Pons (tissue), 1 donor: ENCODE measurements around the gene SYT7.

ENCODE experiments used
- DNase-seq: peaks from one replicate; pipeline ENCODE4 v3.0.0-alpha.2; 2016; ENCODE audit warnings: low spot score

SYT7 gene

DNA sequence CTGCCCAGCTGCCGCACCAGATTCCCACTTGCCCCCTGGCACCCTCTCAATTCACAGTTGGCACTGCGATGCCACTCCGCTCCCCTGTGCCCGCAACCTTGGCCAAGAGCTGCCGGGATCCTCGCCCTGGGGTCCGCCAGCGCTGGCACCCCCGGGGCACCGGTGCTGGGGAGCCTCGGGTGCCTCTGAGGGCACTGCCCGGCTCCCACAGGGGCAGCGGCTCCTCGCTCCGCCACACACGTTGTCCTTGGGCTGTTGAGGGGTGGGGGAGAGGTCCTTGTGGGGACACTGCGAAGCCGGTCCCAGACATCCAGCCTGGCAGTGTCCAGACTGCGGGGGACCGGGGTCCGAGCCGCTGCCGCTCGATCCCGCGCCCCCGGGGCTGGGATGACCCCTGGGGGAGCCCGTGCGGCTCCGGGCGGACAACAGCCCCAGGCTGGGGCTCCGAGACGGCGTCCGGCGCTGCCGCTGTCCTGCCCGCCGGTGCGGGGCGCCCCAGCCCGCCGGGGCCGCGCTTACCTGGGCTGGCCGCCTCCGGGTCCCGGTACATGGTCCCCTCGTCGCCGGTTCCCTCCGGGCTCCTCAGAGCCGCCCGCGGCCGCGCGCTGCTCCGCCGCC lies 496 bp downstream of the SYT7 start:
- no peak for DNase-seq

DNA sequence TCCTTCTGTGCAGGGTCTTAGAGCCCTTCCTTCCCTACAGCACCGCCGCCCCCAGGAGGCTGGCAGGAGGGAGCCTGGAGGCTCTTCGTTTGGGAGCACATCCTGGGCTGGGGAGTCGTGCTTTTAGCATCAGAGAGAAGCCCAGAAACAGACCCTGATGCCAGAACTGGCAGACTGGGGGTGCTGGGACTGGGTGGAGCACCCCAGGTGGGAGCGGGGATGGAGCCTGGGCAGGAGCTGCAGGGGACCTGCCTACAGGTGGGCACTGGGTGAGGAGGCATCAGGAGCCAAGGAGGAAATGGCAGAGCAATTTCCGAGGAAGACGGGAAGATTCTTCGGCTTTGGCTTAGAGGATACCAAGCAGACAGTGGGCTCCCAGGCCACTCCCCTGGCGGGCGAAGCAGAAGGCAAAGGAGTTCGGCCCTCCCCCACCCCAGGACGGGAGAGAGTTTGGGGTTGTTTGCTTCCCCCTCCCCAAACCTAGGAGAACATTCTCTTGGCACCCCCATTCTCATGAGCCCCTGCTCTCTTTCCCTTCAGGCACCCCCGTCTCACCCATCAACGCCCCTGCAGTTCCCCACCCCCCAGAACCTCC lies 1.1 kb downstream of the SYT7 start:
- no peak for DNase-seq

DNA sequence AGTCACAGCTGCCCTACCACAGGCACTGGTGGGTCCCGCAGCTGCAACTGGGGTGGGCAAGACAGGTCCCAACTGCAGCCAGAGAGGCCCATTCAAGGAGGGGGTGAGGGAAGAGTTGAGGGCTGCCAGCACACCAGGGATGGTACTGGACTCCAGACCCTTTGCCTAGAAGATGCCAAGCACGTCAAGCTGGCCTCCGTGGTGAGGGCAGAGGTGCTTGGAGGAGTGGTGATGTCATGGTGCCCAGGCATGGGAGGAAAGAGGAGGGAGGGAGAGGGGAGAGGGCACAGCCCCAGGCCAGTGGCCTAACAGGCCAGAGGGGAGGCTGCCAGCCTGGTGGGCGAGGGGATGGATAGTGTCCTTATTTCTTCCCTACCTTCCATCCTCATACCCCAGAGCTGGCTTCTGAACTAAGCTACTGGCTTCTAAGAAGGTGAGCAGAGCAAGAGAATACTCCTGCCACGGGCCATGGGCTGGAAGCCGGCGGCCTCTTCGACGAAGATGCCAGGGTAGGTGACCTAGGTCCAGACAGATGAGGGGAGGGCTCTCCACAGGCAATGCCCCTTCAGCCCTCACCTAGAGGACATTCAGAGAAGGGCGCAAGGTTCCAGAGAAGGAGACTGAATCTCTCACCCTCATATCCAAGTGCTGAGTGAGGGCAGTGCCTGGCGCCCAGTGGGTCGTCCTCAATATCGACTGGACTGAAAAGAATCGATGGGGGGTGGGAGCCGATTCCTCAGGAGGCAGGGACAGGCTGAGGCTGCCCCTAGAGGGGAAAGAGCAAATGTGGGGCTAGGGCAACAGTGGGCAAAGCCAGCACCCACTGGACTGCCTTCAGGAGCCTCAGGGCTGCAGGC lies 1.8 kb downstream of the SYT7 start:
- no peak for DNase-seq

DNA sequence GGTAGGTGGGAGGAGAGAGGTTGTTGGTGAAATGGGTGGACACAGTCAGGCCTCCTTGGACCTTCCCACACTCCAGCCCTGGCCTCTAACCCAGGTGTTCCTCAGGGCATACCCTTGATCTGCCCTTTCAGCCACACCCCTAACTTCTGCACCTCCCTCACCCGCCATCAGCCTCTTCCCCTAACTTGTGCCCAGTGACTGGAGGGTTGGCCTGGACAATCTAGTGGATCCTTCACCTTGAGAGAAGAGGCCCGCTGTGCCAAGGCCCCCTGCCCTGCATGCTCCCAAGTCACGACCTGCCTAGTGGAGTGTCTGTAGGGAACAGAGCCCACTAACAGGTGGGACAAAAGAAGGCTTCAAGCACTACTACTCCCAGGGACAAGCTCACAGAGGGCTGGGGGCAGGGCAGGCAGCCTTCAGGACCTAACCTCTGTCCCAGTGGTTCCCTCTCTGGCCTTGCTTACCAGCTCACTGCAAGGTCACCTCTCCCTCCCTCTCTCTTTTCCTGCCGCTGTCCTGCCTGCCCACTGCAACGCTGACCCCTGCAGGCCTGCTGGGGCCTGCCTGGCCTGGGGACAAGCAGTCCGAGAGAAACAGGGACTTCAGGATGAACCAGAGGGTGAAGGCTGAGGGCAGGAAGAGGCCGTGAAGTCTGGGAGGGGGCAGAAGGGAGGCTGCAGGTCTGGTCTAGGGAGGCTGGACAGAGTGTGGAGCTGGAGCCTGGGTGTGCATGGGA lies 3.3 kb downstream of the SYT7 start:
- no peak for DNase-seq

DNA sequence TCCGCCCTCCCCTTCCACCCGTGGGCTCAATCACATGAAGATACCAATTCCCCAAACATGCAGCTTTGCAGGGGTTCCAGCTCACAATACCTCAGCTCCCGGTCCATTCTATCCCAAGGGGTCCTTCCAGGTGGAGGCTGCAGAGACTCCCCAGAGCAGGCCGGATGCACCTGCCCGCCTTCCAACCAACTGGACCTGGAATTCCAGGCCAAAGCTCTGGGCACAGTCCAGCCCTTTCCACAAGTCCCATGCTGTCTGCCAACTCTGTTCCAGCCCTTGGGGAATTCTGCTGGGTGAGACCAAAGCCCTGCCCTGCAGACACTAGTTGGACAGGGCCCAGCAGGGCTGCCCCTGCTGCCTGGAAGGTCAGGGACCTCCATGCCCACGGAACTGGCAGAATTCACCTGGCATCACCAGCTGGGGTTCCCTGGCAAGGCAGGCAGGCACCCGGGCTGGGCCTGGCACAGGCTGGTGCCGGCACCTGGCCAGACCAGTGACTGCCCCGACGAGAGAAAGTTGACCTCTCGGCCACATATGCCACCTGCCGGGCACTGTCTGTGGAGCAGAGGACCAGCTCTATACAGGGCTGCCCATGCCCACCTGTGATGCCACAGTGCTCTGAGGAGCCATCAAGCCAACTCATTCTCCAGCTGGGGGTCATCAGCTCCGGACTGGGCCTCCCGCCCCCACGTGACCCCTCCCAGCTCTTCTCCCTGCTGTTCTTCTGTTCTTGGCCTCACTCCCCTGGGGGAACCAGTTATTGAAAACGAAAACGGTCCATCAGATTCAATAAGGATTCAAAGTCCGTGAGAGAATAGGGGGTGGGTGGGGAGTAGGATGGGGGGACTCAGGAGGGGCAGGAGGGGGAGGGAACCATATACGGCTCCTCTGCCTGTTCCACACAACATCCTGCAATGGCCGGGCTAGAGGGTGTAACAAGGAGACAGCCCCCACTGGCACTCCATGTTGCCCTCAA lies 4.7 kb downstream of the SYT7 start:
- no peak for DNase-seq

DNA sequence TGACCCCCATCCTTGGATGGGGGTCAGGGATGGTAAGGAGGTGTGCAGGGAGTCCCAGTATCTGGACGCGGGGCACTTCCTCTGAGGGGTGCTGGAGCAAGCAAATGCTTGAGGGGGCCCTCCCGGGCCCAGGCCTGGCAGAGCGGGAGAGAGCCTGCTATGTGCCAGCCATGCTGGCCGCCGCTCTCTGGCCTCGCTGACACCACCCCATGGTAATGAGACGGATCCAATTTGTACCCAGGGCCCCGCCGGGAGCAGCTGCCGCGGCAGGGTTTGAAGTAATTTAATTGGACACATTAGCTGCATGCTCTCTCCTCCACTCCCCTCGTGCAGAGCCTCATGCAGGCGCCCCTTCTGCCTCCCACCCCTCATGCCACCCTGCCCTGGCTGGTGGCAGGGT lies 6.3 kb downstream of the SYT7 start:
- no peak for DNase-seq

DNA sequence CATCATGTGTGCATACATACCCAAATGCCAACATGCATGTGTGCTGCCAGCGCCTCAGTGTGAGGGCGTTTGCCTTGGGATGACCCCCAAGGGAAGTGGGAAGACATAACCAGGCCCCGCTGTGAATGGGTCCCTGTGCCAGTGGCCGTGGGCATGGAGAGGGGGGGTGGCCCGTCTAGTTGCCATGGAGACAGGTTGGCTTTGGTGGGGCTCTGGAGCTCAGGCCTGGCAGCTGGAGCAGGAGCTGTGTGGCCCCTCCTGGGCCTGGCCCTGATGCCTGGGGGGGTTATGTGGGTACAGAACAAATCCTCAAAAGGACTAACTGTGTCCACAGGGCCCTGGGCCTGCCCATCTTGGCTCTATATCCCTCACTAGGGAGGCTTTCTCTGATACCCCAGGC lies 8.0 kb downstream of the SYT7 start:
- no peak for DNase-seq

DNA sequence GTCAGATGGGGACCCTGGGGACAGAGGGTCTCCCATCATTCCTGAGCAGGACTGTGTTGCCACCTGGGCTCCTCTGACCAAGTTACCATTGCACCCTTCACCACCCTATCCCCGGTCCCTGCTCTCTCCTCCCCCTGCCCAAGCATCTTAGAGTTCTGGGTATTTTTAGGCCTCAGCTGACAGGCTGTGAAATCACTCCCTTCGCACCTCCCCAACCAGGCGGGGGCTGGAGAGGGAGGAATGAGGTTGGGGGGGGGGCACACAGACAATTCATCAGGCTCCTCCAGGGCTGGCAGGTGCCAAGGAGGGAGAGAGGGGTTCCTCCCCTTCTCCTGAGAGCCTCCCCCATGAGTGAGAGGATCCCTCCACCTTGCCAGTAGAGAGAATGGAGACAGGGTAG lies 9.0 kb downstream of the SYT7 start:
- no peak for DNase-seq

DNA sequence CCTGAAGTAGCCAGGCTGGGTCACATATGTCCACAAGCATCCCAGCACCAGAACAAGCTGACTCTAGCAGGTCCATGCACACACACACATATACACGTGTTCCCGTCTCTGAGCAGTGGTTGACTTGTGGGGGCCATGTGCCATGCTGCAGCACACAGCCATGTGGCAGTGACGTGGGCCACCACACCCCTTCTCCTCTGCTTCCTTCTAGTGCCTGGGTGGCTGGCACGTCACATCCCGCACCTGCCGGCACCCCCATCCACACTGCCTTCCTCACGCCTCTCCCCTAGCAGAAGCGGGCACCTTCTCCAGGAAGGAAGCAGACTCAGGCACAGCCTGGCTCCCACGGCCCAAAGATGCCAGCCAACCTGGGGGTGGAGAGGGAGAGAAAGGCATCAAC lies 9.5 kb downstream of the SYT7 start:
- DNase-seq: no peak

DNA sequence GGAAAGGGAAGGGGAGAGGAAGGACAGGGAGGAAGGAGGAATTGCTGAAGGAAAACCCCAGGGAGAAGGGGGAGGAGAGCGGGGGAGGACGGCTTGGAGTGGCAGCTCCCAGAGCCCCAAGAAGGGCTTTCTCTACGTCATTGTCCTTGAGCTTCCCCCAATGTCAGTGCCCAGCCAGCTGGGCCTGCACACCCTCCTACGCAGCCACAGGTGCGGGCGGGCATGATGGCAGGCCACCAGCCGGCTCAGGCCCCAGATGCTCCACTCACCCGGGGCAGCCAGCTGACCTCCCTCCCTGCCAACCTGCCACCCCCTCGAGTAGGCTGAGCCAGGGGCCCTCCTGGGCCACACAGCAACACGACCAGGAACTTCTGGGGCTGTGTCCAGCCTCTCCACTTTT lies 11.2 kb downstream of the SYT7 start:
- DNase-seq: no peak

DNA sequence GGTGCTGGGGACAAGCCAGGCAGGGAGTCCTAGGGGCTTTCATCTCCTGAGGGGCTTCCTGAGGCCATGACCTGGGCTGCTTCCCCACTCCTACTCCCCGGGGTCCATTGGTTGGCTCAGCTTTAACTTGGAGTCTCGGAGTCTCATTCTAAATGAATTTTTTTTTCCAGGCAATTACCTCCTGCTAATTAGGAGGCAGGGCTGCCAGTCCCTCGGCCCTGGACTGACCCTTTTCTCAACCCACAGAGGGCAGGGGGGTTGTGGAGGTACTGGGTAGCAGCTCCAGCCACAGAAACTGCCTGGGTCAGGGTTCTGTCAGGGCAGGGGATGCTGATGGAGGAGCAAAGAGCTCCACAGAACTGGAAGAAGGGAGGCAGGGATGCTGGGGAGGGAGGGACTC lies 11.9 kb downstream of the SYT7 start:
- no peak for DNase-seq

DNA sequence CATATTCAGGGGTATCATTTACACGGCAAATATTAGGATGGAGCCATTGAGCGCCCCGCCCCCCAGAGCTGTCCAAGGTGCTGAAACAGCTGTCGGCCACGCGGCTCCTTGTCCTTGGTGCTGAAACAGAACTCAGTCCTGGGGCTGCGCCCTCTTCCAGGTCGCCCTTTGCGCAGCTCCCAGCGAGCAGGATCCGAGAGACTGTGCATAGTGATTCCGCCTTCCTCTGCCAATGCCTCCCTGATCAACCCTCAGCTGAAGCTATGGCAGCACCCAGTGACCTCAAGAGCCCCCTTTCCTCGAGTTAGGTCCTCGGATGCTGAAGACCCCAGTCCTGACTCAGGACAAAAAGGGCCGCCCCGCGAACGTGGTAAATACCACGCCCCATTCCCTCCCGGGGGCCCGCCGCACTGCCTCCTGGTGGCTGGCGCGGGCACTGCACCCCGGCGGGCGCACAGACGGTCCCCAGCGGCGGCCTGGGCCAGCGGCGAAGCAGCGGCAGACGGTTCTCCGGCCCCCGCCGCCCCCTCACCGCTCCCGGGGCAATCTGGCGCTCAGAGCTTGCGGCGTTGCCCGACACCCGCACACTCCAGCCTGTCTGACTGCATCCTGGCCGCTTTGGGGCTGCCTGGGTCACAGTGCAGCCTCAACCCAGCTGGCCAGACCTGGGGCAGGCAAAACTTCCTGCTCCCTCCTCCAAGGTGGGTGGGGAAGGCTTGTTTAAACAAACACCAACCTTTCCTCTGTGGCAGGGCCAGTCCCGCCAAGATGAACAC lies 13.4 kb downstream of the SYT7 start:
- peak; percentile 18 for DNase-seq

DNA sequence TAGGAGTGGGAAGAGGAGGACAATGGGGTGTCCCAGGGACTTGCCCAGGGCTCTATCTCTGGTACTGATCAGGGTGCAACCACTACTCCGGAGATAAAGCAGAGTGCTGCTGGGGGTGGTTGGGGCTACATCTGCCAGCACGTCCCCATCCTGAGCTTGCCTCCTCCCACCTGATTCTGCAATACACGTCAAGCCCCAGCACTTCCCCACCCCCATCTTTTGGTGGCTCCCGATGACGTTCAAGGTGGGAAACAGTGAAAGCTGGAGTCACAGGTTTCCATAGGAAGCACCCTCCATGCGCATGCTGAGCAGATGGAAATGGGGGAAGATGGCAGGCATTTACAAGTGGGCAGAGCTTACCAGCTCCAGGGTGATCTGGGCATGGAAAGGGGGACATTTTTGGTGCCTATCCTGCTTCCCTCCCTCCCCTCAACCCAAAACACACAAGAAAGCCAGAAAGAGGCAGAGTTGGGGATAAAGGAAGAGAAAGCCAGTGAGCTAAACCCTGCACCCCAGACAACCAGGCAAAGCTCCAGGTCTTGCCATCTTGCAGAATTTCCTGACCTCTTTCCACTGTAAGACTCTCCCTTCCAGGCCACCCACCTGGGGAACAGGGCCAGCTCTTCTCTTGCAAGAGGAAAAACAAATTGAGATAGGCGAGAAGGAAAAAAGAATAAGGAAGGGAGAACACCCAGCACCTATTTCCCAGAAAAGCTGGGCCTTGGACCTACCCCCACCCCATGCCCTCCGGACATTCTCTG lies 15.8 kb downstream of the SYT7 start:
- DNase-seq: no peak

DNA sequence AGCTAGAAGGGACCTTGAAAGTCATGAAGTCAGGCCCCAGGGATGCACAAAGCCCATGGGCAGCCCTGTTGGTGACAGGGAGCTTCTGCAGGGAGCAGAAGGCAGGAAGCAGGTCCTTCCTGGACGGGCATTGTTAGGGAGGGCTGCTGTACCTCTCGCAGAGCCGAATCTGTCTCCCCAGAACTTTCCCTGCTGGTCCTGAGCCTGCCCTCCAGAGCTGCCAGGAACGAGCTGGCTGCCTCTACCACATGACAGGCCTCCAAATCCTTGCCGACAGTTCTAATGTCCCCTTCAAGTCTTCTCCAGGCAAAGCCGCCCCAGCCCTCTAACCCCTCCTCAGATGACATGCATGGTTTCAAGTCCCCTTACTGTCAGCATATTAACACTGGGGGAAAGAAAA lies 20.1 kb downstream of the SYT7 start:
- DNase-seq: no peak

DNA sequence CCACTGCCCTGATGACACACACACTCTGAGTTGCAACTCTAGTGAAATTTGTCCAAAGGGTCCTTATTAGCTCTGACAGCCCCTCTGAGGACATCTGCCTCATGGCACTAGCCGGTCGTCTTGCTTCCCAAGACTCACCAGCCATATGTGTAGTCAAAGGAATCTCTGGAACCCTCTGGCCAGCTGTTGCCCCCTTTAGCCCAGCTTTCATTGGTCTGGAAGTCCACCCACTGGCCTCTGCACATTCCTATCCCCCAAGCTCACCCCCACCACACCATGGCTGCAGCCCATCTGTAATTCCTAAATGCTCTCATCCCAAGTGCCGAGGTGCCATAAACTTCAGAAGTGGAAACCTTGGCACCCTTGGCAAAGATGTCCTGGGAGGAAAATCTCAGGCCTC lies 24.3 kb downstream of the SYT7 start:
- no peak for DNase-seq

DNA sequence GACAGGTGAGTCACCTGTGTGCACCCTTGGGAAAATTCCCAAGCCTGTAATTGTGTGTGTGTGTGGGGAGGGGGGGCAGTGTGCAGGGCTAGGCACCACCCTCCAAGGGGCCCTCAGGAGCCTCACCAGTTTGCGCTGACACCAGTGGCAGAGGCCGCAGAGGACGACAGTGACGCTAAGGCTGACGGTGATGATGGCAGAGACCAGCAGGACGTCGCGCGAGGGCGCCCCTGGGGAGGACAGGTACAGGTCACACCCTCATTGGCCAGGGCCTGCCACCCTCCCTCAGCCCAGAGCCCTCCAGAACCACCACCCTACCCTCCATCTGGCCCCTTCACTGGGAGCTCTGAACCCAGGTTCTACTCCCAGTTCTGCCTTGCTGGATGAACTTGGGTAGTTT lies 24.9 kb downstream of the SYT7 start:
- no peak for DNase-seq

DNA sequence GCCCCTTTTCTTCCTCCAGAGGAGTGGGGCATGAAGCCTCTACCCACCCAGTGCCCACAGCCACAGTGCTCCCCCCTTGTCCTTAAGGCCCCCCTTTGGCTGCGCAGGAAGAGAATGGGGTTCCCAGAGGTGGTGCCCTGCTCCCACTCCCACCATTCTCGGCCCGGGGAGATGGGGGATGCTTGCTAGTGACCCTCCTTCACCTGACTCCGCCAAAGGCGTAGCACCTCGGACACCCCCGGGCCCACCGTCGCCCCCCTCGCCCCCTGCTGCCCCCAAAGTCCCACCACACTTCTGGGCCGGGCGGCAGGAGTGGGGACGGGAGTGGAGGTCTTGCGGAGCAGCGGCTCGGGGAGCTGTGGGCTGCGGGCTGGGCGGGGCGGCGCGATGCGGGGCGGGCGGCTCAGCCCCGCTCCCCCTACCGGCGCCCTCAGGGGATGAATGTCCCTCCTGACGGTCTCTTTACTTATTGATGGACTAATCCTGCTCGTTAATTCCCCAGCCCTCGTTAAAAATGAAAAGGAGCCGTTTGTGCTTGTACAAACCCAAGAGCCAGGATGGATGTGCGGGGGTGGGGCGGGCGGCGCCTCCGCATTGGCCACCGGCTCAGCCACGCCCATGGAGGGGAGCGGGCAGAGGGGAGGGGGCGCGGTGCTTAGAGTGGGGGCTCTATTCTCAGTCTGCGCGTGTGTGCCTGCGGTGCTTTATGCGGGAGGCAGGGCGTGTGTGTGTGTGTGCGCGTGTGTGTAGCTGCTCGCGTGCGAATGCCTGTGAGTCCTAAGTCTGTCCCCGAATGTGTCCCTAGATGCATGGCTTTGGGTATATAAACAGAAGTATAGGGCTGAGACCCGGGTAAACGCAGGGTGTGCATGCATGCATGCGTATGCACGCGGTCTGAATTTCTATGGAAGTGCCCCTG lies 25.6 kb downstream of the SYT7 start:
- no peak for DNase-seq

DNA sequence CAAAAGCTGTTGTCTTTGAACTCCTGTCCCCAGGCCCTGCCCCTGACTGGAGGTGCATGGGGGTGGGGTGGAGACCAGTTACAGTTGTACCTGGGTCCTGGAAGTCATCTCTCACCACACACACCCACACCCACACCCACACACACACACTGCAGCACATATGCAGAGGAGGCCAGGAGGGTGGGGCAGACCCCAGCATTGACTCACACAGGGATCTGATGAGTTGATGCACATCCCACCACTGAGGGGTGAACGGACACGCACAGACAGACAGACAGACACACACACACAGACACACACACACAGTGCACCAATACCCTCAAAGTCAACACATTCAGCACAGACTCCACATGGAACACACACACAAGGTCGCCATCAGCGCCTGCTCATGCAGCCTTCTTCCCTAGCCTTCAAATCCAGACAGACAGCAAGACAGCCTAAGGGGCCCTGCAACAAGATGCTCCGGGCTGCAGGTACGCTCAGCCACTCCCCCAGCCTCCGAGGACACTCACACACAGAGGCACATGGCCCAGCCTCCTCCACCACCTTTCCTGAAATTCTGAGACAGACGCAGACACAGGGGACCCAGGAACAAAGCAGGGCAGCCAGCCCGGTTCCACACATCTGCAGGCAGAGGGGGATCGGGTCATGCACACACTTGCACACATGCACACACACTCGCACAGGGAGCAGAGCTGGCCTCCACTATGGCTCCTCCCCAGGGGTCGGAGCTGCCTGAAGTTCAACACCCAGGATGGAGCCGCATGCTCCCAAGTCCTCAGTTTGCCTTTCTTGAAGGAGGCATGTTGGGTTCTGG lies 26.5 kb downstream of the SYT7 start:
- no peak for DNase-seq
